Measurements from ENCODE around the gene EPB41L3.

EPB41L3 gene

DNA sequence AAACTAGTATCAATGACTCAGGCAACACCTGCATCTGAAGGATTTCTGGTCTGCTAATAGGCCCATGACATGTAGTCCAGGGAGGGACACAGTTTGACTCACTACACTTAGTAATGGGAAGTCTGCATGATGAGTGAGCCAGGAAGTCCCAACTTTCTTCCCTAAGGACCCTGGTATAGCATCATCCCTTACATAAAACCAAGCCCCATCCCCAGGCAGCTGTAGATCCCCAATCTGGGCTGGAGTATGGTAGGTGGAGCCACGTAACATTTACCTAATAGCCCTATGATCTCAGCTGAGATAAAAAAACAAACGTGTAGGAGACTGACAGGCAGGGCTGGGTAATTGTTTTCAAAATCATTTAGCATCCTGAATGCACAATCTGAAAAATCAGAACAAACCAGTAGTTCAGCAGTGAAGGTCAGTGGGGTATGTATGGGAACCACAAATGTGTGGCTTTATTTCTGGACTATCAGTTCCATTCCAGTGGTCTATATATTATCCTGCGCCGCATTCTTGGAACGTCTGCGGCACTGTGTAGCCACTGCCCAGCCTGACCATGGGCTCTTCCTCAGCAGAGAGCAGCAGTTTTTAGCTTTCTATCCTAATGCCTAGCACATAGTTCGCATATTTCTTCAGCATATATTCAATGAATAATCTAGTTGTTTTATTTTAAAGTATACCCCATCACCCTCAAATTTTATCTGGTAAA, 33.5 kb downstream of the EPB41L3 start:
- TF ChIP-seq PPARA (CRISPR knock-in tag; IDR thresholded peaks at IDR 0.05; ENCODE audit: borderline replicate concordance) = no peak
- no peak for ATAC-seq

DNA sequence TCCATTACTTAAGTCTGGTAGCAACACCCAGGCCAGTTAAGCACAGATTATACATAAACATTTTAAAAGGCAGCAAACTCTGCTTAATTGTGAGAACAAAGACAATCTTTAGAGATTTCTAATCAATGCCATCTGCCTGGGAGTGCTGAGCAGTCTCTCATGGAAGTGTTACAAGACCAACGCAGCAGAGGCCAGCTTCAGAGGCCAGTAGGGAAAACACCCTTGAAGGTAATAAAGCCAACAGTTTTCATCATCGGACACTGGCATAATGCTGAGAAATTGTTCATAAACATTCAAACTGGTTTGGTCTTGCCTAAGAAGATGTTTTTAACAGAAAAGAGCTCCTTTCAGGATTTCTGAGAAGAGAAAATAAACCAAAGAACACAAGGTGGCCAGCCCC, 35.0 kb downstream of the EPB41L3 start:
- ATAC-seq = no peak
- TF ChIP-seq ISL1 (CRISPR knock-in tag; IDR thresholded peaks at IDR 0.05) (no peak), OSR1 (CRISPR knock-in tag; IDR thresholded peaks at IDR 0.05) (no peak), TCF4 (CRISPR knock-in tag; IDR thresholded peaks at IDR 0.05; ENCODE audit: borderline replicate concordance) (no peak), RARB (CRISPR knock-in tag; IDR thresholded peaks at IDR 0.05) (no peak), BACH2 (CRISPR knock-in tag; IDR thresholded peaks at IDR 0.05; ENCODE audit: borderline replicate concordance) (no peak), PATZ1 (CRISPR knock-in tag; IDR thresholded peaks at IDR 0.05; ENCODE audit: borderline replicate concordance) (no peak), ZFP30 (CRISPR knock-in tag; IDR thresholded peaks at IDR 0.05) (no peak), SNAI2 (CRISPR knock-in tag; IDR thresholded peaks at IDR 0.05) (no peak), TOX (CRISPR knock-in tag; IDR thresholded peaks at IDR 0.05; ENCODE audit: borderline replicate concordance) (no peak), ESRRG (CRISPR knock-in tag; IDR thresholded peaks at IDR 0.05) (no peak), ZC3H10 (CRISPR knock-in tag; IDR thresholded peaks at IDR 0.05) (no peak), CSRNP3 (CRISPR knock-in tag; IDR thresholded peaks at IDR 0.05) (no peak), ZNF565 (CRISPR knock-in tag; conservative IDR thresholded peaks at IDR 0.05; ENCODE audit: low read depth) (no peak)
- TF ChIP-seq, protein P1, sequence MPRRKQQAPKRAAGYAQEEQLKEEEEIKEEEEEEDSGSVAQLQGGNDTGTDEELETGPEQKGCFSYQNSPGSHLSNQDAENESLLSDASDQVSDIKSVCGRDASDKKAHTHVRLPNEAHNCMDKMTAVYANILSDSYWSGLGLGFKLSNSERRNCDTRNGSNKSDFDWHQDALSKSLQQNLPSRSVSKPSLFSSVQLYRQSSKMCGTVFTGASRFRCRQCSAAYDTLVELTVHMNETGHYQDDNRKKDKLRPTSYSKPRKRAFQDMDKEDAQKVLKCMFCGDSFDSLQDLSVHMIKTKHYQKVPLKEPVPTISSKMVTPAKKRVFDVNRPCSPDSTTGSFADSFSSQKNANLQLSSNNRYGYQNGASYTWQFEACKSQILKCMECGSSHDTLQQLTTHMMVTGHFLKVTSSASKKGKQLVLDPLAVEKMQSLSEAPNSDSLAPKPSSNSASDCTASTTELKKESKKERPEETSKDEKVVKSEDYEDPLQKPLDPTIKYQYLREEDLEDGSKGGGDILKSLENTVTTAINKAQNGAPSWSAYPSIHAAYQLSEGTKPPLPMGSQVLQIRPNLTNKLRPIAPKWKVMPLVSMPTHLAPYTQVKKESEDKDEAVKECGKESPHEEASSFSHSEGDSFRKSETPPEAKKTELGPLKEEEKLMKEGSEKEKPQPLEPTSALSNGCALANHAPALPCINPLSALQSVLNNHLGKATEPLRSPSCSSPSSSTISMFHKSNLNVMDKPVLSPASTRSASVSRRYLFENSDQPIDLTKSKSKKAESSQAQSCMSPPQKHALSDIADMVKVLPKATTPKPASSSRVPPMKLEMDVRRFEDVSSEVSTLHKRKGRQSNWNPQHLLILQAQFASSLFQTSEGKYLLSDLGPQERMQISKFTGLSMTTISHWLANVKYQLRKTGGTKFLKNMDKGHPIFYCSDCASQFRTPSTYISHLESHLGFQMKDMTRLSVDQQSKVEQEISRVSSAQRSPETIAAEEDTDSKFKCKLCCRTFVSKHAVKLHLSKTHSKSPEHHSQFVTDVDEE (CRISPR knock-in tag; IDR thresholded peaks at IDR 0.05) = no peak

- TF ChIP-seq CSRNP3 (CRISPR knock-in tag; IDR thresholded peaks at IDR 0.05) = no peak
- TF ChIP-seq ZNF565 (CRISPR knock-in tag; conservative IDR thresholded peaks at IDR 0.05; ENCODE audit: low read depth) = no peak
- no peak for TF ChIP-seq ARNTL (CRISPR knock-in tag; IDR thresholded peaks at IDR 0.05; ENCODE audit: borderline replicate concordance, low read depth)
- no peak for TF ChIP-seq ZFP30 (CRISPR knock-in tag; IDR thresholded peaks at IDR 0.05)
- TF ChIP-seq POU6F1 (CRISPR knock-in tag; IDR thresholded peaks at IDR 0.05; ENCODE audit: borderline replicate concordance, low read depth) = no peak
- no peak for TF ChIP-seq ESRRG (CRISPR knock-in tag; IDR thresholded peaks at IDR 0.05)
- no peak for TF ChIP-seq ZFP3 (CRISPR knock-in tag; IDR thresholded peaks at IDR 0.05)
- no peak for TF ChIP-seq TCF4 (CRISPR knock-in tag; IDR thresholded peaks at IDR 0.05; ENCODE audit: borderline replicate concordance)
- TF ChIP-seq CREB5 (CRISPR knock-in tag; IDR thresholded peaks at IDR 0.05; ENCODE audit: low read depth) = no peak
- no peak for TF ChIP-seq RARB (CRISPR knock-in tag; IDR thresholded peaks at IDR 0.05)
- TF ChIP-seq BACH2 (CRISPR knock-in tag; IDR thresholded peaks at IDR 0.05; ENCODE audit: borderline replicate concordance) = no peak
- TF ChIP-seq SNAI2 (CRISPR knock-in tag; IDR thresholded peaks at IDR 0.05) = no peak
- TF ChIP-seq, protein P1 (CRISPR knock-in tag; IDR thresholded peaks at IDR 0.05) = no peak
- no peak for TF ChIP-seq ZNF8 (CRISPR knock-in tag; IDR thresholded peaks at IDR 0.05)
- no peak for TF ChIP-seq ZC3H10 (CRISPR knock-in tag; IDR thresholded peaks at IDR 0.05)
- ATAC-seq = no peak
These were observed 36.0 kb downstream of the EPB41L3 start for GRCh38 chr18:5507756-5508155.
